Jurkat, Clone E6-1 (cell line): ENCODE measurements around the gene BEST3.

ENCODE experiments used
- DNase-seq: peaks from one replicate; pipeline ENCODE4 v3.0.0-alpha.2; 2011; ENCODE audit warnings: low read depth, low spot score
- H3K4me3 ChIP-seq: 2 replicates; pipeline ENCODE4 v1.5.1; 2011; ENCODE audit warnings: mild to moderate bottlenecking, low read length, control low read depth, moderate library complexity

The BEST3 gene

GRCh38 chr12:69655616-69656340, 43.3 kb downstream of the BEST3 start:
- no peak overlapping the region for H3K4me3 ChIP-seq
- DNase-seq = no peak

DNA sequence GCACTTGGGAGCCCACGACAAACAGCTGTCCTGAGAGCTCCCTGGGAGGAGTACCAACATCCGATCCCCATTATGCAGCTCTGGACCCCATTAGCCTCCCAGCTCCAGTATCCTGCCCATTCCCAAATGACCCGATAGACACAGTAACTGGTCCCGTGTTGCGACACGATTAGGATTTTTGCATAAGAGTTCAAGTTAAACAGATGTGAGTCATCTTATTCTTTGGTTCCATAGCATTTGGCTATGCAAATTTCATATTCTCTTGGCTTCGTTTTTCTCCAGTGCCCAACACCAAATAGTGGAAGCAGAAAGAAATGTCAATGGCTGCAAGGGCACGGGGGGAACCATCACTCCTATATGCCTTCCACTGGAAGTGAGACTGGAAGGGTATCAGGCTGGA, 45.4 kb downstream of the BEST3 start:
- DNase-seq = no peak

GRCh38 chr12:69651922-69652321, 47.2 kb downstream of the BEST3 start:
- H3K4me3 ChIP-seq = no peak overlapping the region
- DNase-seq = no peak

More for the DNA sequence above, 45.4 kb downstream of the BEST3 start:
- H3K4me3 ChIP-seq = no peak overlapping the region

DNA sequence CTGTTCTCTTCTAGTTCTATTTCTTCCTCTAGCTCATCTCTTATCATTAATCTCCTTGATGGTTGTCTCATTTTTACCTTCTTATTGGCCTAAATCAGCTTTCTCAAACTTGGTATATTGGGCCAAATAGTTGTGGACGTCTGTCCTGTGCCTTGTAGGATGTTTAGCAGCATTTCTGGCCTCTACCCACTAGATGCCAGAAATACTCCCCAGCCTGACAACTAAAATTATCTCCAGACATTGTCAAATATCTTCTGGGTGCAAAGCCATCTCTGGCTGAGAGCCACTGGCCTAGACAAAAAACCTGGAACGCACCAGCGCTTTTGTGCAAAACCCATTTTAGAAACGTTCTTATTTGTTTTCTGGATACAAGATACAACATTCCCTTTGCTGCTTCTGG, 49.6 kb downstream of the BEST3 start:
- no peak for DNase-seq
- H3K4me3 ChIP-seq = no peak overlapping the region

DNA sequence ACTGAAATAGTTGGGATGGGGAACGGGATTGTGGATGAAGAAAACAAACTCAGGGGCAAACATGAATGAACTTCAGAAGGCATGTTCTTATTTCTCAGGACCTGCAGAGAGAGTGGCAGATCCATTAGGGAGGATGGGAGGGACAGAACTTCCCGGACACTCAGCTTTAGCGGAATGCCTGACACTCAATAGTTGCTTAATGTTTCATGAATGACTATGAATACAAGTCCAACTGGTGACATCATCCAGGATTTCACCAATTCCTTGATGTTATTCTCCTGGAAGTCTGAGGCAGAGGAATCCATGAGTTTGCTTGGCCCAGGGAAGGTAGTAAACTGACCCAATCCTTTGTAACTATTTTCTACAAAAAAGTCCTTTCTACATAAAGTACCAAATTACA, 50.6 kb downstream of the BEST3 start:
- DNase-seq = no peak
- H3K4me3 ChIP-seq = no peak overlapping the region

GRCh38 chr12:69647178-69647577, 51.9 kb downstream of the BEST3 start:
- DNase-seq = no peak
- H3K4me3 ChIP-seq = no peak overlapping the region

DNA sequence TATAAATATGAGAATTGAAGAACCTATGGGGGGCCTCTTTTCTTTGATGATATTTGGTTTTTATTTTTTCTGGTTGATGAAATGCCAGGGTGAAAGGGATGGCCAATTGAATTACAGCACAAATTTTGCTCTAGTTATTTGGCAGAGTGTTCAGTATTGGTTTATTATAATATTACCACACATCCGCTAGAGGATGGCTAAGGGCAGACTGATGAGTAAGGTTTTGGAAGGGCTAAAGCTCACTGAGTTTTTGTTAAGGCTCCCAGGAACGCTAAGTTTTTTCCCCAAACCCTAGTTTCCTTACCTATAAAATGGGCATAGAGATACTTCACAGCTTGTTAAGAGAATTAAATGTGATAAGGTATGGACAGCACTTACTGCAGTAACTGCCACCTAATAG, 54.1 kb downstream of the BEST3 start:
- DNase-seq = no peak
- H3K4me3 ChIP-seq = no peak overlapping the region

GRCh38 chr12:69644511-69644910, 54.6 kb downstream of the BEST3 start:
- H3K4me3 ChIP-seq = no peak overlapping the region
- no peak for DNase-seq

DNA sequence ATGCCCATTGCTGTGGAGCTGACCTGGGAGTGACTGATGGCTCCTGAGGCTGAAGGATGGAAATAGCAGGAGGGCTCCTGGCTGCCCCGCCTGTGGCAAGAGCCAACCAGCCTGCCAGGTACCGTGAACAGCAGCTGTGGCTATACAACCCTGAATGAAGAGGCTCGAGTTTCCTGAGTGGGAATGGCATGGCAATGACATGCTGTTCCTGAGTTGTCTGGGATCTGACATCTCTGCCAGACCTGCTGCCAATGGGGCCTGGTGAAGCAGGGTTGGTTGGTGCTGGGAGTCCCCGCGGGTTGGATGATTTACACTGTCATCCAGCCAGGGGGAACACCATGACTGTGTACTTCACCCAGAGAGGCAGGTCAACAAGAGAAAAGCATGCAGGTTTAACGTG, 56.6 kb downstream of the BEST3 start:
- DNase-seq = no peak
- no peak overlapping the region for H3K4me3 ChIP-seq

DNA sequence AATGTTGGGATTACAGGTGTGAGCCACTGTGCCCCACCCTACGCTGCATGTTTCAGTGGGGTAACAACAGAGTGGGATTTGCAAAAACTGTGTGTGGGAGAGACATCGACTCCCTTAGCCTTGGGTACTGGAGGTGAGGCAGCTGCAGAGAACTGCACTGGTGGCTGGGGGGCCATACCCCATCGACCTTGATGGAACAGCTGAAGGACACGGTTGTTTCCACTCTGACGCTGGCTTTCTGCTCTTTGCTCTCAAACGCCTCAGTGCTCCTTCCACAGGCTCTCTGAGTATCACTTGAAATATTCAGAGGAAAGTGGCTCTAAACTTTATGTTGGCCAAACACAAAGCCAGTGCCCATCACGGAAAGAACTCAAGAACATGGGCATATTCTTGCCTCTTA, 57.6 kb downstream of the BEST3 start:
- DNase-seq = no peak
- no peak overlapping the region for H3K4me3 ChIP-seq

- peak; percentile 59 for DNase-seq
- H3K4me3 ChIP-seq = no peak overlapping the region
Observed at GRCh38 chr12:69639400-69640016, 59.6 kb downstream of the BEST3 start.

DNA sequence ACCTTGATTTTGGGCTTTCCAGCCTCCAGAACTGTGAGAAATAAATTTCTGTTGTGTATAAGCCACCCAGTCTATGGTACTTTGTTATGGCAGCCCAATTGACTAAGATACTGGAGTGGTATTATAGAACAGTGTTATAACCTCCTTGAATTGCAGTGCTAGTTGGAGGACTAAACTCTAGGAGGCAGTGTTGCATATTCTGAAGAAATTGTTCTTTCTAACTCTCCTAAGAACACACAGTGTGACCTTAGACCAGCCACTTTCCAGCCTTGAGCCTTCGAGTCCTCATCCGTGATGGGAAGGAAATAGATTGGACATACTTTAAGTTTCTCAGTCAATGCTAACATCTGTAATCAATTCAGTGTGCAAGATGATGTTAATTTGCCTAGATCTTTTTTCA, 66.0 kb downstream of the BEST3 start:
- H3K4me3 ChIP-seq = no peak overlapping the region
- DNase-seq = no peak

DNA sequence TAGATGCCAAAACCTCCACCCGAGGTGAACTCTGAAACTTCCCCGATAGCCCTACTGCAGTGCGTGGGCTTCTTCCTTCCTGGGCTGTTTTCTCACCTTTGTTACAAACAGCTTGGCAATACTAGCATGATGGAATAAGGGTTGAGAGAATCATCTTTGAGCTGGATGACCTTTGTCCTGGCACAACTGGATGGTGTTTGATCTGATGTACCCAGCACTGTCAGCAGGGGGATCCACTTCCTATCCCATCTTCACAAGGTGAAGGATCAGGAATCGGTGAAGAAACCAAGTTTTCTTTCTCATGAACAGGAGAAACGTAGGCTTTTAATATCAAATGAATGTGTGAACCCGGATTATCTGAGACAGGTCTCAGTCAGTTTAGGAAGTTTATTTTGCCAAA, 68.9 kb downstream of the BEST3 start:
- H3K4me3 ChIP-seq = no peak overlapping the region
- DNase-seq = no peak

DNA sequence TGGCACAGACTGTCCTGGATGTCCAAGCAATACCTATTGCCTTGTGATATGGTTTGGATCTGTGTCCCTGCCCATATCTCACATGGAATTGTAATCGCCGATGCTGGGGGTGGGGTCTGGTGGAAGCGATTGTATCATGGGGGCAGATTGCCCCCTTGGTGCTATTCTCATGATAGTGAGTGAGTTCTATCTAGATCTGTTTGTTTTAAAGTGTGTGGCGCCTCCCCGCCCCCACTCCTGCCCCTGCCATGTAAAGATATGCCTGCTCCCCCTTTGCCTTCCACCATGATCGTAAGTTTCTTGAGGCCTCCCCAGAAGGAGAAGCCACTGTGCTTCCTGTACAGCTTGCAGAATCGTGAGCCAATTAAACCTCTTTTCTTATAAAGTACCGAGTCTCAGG, 71.6 kb downstream of the BEST3 start:
- H3K4me3 ChIP-seq = no peak overlapping the region
- DNase-seq = no peak

DNA sequence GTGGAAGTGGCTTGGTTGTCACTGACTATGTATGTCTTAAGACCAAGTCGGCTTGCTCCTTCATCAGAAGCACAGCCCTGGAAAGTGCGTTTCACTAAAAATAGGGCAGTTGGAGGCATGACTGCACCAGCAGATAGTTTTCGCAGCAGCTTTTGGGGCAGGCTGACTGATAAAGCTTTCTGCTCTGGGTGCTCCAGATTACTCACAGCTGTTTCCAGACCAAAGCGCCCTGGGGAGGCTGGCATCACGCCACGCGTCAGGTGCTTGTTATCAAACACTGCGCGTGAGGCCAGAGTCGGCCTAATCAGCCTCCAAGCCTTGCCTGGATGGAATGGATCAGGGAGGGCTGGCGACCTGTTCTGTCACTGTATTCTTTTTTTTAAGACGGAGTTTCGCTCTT, 75.1 kb downstream of the BEST3 start:
- DNase-seq = no peak
- H3K4me3 ChIP-seq = no peak overlapping the region

GRCh38 chr12:69621551-69621950, 77.6 kb downstream of the BEST3 start:
- DNase-seq = no peak
- no peak overlapping the region for H3K4me3 ChIP-seq

- H3K4me3 ChIP-seq = no peak overlapping the region
Observed at GRCh38 chr12:69620921-69621320, 78.2 kb downstream of the BEST3 start.

GRCh38 chr12:69620077-69620476, 79.0 kb downstream of the BEST3 start:
- no peak for DNase-seq
- H3K4me3 ChIP-seq = no peak overlapping the region

More at GRCh38 chr12:69620921-69621320, 78.2 kb downstream of the BEST3 start:
- DNase-seq = no peak

DNA sequence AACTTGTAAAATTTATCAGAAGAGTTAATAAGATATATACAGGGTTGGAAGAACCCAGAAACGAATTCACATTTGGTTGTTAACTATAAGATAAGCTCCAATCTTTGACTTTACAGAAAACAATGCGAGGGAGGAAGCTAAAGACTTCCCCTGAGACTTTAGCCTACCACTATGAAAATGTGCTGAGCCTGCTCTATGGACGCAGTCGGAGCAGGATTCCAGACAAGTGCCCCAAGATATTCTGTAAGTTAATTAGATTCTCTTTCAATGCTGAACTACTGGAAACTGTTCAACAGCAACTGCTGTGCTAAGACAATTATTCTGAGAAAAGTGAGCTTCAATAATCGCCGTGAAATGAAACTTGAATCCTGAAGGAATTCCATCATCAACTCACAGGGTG, 80.1 kb downstream of the BEST3 start:
- H3K4me3 ChIP-seq = no peak overlapping the region
- no peak for DNase-seq

DNA sequence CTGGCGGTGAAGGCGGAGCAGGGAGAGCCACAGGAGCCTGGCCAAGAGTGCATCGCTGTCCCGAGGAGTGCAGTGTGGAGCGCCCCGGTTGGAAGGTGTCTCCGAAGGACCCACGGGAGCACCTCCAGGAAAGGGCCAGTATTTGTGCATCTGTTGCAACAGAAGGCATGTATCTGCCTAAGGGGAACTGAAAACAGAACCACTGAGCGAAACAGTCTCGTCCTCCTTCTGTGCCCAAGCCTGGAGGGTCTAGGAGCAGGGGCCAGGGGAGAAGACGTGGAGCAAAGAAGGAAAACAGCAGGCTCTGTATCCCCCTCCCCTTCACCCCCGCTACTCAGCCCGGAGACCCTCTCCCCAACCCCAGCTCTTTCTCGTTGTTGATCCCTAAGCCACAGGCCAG, 83.1 kb downstream of the BEST3 start:
- H3K4me3 ChIP-seq = no peak overlapping the region
- DNase-seq = no peak

GRCh38 chr12:69613351-69613750, 85.8 kb downstream of the BEST3 start:
- no peak overlapping the region for H3K4me3 ChIP-seq
- no peak for DNase-seq
